ENCODE data around the gene CRYL1.

The CRYL1 gene

DNA sequence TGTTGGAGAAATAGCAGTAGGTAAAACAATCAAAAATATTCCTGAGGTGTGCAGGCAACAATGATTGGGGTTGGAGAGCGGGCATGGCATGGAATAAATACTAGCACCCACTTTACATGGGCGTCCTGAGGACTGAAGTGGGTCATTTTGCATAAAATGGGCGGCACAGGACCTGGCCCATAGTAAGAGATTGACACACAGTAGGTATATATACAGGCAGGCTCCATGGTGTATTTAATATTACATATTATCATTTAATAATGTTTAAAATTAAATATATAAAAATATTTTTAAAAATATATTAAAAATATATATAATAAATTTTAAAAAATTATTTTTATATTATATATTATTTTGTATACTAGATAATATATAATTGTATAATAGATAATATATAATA is 48.3 kb downstream of the CRYL1 start:
- H3K4me3 ChIP-seq (ENCODE audit: low read depth, low read length) = no peak overlapping the region
- no peak for DNase-seq (ENCODE audit: low read depth)
- TF ChIP-seq, protein P1, sequence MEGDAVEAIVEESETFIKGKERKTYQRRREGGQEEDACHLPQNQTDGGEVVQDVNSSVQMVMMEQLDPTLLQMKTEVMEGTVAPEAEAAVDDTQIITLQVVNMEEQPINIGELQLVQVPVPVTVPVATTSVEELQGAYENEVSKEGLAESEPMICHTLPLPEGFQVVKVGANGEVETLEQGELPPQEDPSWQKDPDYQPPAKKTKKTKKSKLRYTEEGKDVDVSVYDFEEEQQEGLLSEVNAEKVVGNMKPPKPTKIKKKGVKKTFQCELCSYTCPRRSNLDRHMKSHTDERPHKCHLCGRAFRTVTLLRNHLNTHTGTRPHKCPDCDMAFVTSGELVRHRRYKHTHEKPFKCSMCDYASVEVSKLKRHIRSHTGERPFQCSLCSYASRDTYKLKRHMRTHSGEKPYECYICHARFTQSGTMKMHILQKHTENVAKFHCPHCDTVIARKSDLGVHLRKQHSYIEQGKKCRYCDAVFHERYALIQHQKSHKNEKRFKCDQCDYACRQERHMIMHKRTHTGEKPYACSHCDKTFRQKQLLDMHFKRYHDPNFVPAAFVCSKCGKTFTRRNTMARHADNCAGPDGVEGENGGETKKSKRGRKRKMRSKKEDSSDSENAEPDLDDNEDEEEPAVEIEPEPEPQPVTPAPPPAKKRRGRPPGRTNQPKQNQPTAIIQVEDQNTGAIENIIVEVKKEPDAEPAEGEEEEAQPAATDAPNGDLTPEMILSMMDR (IDR thresholded peaks at IDR 0.05; ENCODE audit: insufficient read depth, low read depth, low read length, missing control alignments) = no peak

DNA sequence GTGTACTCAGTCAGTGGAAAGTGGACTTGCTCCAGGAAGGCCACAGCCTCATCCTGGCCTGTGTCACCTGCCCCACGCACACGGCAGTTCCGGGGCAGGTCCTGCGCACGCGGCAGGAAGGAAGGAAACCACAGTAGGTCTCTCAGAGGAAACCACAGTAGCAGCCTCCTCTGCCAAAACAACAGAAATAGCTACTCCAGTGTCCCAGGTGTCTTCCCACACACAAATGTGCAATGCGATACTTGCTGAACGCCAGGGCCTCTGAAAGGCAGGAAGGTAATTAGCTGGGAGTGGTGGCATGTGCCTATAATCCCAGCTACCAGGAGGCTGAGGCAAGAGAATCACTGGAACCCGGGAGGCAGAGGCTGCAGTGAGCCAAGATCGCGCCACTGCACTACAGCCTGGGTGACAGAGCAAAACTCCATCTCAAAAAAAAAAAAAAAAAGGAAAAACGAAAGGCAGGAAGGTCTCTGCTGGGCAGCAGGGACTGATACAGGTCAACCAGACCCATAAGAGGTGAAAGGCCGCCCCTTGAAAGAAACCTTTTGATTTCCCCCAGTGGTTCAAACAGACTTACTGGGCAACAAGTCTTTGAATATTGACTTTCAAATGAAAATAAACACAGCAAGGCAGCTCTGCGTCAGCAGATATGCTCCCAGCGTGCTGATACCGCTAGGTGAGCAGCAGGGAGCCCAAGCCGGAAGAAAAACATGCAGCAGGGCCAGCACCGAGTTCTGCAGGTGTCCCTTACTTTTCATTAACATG is 49.5 kb downstream of the CRYL1 start:
- TF ChIP-seq, protein P1 (IDR thresholded peaks at IDR 0.05; ENCODE audit: insufficient read depth, low read depth, low read length, missing control alignments) = no peak
- no peak overlapping the region for H3K4me3 ChIP-seq (ENCODE audit: low read depth, low read length)
- DNase-seq (ENCODE audit: low read depth) = peak; percentile 84

DNA sequence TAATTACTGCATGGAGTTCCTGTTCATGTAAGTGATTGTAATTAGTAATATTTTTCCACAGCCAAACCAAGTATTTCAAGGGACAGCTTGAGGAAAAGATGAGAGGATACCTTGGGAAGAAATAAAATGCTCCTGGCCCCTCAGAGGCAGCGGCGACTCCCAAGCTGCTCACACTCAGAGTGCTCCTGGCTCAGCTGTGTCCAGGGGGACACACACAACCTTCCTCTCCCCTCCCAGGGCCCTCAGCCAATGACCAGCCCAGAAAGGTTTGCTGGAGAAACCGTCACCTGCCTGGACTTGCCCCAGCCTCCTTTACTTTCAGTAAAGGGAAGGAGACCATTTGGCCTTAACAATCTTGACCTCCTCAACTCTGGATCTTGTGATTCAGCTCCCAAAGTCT is 51.1 kb downstream of the CRYL1 start:
- DNase-seq (ENCODE audit: low read depth) = no peak
- H3K4me3 ChIP-seq (ENCODE audit: low read depth, low read length) = no peak overlapping the region
- TF ChIP-seq, protein P1 (IDR thresholded peaks at IDR 0.05; ENCODE audit: insufficient read depth, low read depth, low read length, missing control alignments) = no peak

DNA sequence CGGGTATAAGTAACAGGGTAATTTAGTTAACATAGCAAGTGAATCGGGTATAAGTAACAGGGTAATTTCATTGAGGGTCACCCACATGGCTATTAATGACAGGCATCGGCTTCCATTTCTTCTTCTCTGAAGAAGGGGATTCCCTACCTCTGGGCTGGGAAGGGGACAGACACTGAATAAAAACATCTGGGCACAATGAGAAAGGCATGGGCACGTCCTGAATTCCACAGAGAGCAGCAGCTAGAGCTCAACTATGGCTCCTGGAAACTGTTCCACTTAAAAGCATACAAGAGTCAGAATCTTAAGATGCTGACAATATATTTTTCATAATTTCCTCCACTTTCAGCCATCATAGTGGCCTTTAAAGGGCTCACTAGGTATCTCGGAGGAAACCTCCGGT is 51.8 kb downstream of the CRYL1 start:
- TF ChIP-seq, protein P1 (IDR thresholded peaks at IDR 0.05; ENCODE audit: insufficient read depth, low read depth, low read length, missing control alignments) = no peak
- DNase-seq (ENCODE audit: low read depth) = no peak
- no peak overlapping the region for H3K4me3 ChIP-seq (ENCODE audit: low read depth, low read length)

DNA sequence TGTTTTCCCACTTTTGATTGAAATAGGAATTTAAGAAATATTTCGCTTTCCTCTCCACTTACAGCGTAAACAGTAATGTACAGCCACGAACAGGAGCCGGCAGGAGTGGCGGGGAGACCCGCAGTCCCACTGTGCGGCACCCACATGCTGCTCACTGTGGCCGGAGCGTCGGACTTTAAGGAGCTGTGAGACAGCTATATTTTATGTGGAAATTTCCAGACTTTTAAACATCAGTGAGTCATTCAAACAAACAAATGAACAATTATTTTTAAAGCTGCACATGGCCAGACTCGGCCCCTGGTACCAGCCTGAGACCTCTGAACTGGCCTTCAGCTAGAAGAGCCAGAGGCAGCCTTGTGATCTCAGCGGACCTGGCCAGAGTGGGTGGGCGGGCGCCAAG is 52.5 kb downstream of the CRYL1 start:
- DNase-seq (ENCODE audit: low read depth) = no peak
- TF ChIP-seq, protein P1 (IDR thresholded peaks at IDR 0.05; ENCODE audit: insufficient read depth, low read depth, low read length, missing control alignments) = no peak
- no peak overlapping the region for H3K4me3 ChIP-seq (ENCODE audit: low read depth, low read length)

DNA sequence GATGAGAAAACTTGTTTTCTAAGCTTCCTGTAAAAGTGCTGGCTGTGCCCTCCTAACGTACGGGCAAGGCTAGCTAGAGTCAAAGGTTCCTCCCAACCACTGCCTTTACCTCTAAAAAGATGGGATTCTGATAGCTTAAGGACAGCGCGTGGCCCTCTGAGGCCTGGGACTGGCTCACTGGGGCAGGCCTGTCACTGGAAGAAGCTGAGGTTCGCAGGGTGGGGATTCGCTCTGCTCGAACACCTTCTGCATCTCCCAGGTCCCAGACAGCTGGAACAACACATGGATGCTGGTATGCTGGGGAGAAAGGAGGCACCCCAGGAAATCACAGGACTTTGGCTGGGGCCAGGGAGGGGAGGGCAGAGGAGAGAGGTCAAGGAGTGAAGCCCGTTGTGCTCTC is 53.1 kb downstream of the CRYL1 start:
- DNase-seq (ENCODE audit: low read depth) = no peak
- TF ChIP-seq, protein P1 (IDR thresholded peaks at IDR 0.05; ENCODE audit: insufficient read depth, low read depth, low read length, missing control alignments) = no peak
- no peak overlapping the region for H3K4me3 ChIP-seq (ENCODE audit: low read depth, low read length)

DNA sequence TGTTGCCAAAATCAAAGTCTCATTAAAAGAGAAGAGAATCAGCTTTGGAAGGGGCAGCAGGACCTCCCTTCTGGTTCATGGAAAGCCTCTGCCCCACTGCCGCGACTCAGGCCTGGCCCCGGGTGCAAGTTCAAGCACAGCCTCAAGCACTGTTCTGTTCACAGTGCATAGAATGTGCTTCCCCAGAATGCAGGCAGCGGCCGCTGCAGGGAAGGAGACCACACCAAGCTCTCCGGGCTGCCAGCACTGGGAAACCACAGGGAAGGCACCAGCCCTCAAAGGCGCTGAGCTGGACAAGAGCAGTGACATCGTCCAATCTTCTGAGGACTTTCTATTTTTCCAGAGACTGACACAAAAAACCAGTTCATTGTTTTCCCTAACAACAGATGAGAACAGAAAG is 55.5 kb downstream of the CRYL1 start:
- TF ChIP-seq, protein P1 (IDR thresholded peaks at IDR 0.05; ENCODE audit: insufficient read depth, low read depth, low read length, missing control alignments) = no peak
- DNase-seq (ENCODE audit: low read depth) = no peak
- no peak overlapping the region for H3K4me3 ChIP-seq (ENCODE audit: low read depth, low read length)
